Left cardiac atrium (tissue), 4 donors: ENCODE data around the gene C14orf180. TPM values are rescaled to one million over a fixed set of nuclear protein-coding genes. Genes with fewer than 3 reads are reported as not detected.

Source experiments
- ATAC-seq, 2 donors: fragments of 200-7000 bp; cut with Tn5 transposase; one replicate each; pipeline ENCODE4 v1.9.1; 2020; ENCODE audit warnings: mild to moderate bottlenecking in 2 of 2, moderate library complexity in 2 of 2
- DNase-seq: peaks from one replicate; pipeline ENCODE4 v3.0.0-alpha.2; 2020
- intact Hi-C, 2 donors: fragments of 100-400 bp; cut with DNase I; formaldehyde crosslinking; loops; one replicate each; pipeline versions ENCODE4 v1.14.1 to v1.15.1; 2022 to 2023
- total RNA-seq, 2 donors: library from RNA; stranded (reverse); fragmentation: NEBNext Ultra II Directional; extraction: Animal tissue kit (Norgen Biotek cat#: 25700); gene quantifications; one replicate each; pipeline ENCODE4 v1.2.1, GENCODE V29; 2021
- donor health status: DM: no; HTN: yes; CAD: no.
- donor health status: DM: no; HTN: yes; CAD: no; lungs with severe emphysema.
- donor health status: DM: yes; HTN: yes; CAD: no.
- donor health status: Dilated cardiomyopathy.

Gene C14orf180
- total RNA-seq, 2 donors from 2014 or later = 26.6 to 66.7 TPM

GRCh38 chr14:104548802-104549535 is 30.6 kb upstream of the C14orf180 start:
- ATAC-seq (no peak), DNase-seq (no peak)
- intact Hi-C loops = no loop called here

- intact Hi-C loops = no loop called here
- DNase-seq (no peak), ATAC-seq (no peak)
Observed at GRCh38 chr14:104549536-104550339, 29.8 kb upstream of the C14orf180 start.

GRCh38 chr14:104550340-104550860 is 29.2 kb upstream of the C14orf180 start:
- intact Hi-C loops = no loop called here
- DNase-seq = no peak
- no peak for ATAC-seq

DNA sequence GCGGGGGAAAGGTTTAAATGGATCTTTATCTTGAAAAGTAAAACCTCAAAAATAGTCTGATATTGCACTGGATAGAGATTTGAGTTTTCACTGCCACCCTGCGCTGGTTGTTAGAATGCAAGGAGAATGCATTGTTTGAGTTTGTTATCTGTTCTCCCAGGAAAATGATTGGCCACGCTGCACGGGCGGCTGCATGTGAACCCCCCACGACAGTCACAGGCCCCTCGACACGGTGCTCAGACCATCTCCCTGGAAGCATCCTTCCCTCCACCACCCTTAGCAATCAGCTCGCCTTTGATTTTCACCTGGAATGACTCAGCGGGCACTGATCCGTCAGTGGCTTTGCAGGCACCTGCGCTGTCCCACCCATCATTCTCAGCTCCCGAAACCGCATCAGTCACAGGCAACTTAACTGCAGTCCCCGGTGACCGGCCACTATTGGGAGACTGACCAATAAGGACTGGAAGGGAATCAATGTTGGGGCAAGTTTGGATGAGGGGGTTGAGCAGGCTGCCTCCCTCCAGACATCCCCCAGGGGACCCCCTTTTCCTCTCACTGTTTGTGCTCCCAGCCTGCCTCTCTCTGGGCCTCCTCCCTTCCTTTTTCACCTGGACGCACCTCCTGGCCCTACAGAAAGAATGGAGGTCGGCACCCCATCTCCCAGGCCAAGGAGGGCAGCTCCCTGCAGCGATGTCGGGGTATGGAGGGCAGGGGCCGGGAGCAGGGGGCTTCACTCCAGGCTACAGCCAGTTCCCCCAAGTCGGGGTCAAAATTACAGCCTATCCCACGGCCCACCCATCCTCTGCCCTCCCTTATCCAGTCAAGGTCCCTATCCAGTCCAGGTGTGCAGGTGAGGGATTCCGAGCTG is 28.5 kb upstream of the C14orf180 start:
- intact Hi-C loops = no loop called here
- ATAC-seq = no peak
- peak; percentile 5 for DNase-seq

GRCh38 chr14:104551851-104552737 is 27.5 kb upstream of the C14orf180 start:
- intact Hi-C loops = no loop called here
- ATAC-seq (no peak), DNase-seq (peak; percentile 12)

DNA sequence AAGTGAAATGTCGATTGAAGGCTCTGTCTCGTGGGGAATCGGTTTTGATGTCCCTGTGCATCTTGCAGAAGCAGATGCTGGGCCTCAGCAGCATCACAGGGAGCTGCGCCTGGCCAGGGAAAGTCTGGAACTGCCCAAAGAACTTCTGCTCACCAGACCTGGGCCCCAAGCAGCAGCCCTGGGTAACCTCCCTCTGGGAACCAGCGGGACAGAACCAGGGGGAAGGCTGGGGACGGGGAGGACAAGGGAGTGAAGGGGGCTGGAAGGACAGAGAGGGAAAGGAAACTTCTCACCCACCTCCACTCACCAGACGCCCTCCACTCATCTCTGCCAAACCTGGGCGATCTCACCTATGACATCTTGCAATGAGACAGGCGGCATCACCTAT is 26.8 kb upstream of the C14orf180 start:
- DNase-seq (peak; percentile 2), ATAC-seq (no peak)
- intact Hi-C loops = no loop called here

- DNase-seq = peak; percentile 14
- intact Hi-C loops = no loop called here
- ATAC-seq = no peak
Observed at GRCh38 chr14:104553166-104554087, 26.1 kb upstream of the C14orf180 start.

GRCh38 chr14:104554088-104554607 is 25.4 kb upstream of the C14orf180 start:
- ATAC-seq (no peak), DNase-seq (no peak)
- intact Hi-C loops = no loop called here

DNA sequence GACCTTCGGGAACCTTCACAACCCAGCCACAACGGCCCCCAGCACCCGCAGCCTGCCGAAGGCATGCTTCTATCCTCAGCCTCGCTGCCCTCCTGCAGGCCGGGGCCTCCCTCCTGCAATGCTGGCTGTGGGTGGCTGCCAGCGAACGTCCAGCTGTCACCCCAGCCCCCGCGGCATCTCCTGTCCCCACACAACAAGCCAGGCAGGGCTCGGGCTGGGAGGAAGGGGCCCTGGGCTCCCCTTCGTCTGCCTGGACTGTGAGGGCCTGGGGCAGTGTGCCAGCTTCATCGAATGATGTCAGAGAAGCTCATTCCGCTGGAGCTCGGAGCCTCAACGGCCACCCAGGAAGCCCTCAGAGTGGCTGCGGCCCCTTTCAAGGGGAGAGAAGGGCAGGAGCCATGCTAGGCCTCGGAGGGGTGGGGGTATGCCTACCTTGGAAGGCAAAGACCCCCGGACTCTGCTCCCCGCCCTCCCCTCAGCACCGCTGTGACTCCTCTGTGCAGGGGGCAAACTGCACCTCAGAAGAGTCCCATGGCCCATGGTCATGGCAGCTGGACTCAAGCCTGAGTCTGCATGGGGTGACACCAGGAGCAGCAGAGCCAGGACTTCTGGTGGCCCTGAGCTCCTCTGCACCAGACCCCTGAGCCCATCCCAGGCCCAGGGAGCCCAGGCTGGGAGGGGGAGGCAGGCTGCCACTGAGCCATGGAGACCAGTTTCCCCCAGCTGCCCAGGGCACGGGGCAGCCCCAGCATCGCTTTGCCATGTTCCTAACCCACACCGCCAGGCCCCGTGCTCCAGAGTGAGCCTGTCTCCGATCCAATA is 24.7 kb upstream of the C14orf180 start:
- DNase-seq = peak; percentile 12
- ATAC-seq = no peak
- intact Hi-C loops = no loop called here

GRCh38 chr14:104555430-104556255 is 23.9 kb upstream of the C14orf180 start:
- intact Hi-C loops = no loop called here
- DNase-seq = peak; percentile 8

DNA sequence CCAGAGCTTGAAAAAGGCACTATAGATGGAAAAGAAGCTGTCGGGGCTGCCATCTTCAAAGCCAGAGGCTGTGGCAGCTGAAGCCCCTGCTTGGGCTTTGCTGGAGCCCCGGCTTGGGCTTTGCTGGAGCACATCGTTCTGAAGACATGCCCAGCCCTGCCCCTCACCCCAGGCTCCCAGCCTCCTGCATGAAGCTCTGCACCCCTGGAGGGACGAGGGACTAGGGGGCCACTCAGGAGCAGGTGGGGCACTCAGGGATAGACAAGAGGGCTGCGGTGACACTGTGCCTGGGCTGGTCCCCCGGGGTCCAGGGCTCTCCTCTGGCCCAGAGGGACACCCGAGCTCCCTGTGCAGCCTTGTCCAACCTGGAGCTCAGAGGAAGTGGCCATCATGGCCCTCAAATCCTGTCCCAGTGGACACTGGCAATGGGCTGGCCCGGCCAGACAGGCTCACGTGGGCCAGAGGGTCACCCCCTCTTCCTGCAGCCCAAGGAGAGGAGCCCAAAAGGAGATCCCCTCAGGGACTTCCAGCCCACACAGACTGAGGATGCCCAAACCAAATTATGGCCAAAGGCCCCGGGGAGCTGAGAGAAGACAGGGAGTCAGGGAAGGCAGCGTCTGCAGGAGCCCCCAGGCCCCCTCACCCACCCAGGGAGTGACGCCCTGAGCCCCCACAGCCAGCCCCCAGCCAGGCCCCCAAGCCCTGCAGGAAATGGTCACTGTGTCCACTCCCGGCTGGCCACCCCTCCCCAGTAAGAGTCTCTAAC is 23.1 kb upstream of the C14orf180 start:
- intact Hi-C loops = no loop called here
- DNase-seq (peak; percentile 9), ATAC-seq (no peak)

More at GRCh38 chr14:104555430-104556255, 23.9 kb upstream of the C14orf180 start:
- ATAC-seq = no peak

DNA sequence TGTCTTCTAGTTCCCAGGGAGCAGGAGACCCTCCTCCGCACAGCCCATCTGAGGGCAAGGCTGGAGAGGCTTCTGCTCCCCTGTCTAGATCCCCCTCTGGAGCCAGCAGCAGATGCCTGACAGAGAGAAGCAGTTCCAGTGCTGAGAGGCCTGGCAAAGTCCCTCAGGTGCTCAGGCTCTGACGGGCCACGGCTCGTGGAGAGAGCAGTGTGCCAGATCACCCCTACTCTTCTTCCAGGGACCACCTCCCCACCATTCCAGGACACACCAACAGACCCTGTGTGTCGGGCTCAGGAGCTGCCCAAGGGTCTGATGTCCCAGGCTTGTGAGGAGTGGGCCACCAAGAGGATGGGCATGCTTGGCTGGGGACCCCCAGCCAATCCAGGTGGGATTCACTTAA is 22.5 kb upstream of the C14orf180 start:
- DNase-seq = no peak
- intact Hi-C loops = no loop called here
- ATAC-seq = no peak

DNA sequence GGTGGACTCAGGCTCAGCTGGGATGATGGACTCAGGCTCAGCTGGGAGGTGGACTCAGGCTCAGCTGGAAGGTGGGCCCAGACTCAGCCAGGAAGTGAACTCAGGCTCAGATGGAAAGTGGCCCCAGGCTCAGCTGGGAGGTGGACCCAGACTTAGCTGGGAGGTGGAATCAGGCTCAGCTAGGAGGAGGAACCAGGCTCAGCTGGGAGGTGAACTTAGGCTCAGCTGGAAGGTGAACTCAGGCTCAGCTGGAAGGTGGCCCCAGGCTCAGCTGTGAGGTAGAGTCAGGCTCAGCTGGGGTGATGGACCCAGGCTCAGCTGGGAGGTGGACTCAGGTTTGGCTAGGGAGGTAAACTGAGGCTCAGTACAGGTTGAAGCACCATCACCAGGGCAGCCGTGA is 21.8 kb upstream of the C14orf180 start:
- no peak for ATAC-seq
- no peak for DNase-seq
- intact Hi-C loops = no loop called here

GRCh38 chr14:104558231-104559027 is 21.1 kb upstream of the C14orf180 start:
- peak; percentile 9 for DNase-seq
- no peak for ATAC-seq
- intact Hi-C loops = no loop called here
